H1 (cell line): Measurements from ENCODE around the gene CNTN5. TPM values are rescaled to one million over a fixed set of nuclear protein-coding genes. Genes with fewer than 3 reads are reported as not detected.

Source experiments
- CHD2 ChIP-seq: IDR thresholded peaks from 2 replicates; pipeline ENCODE4 v1.6.1; 2012; ENCODE audit warnings: low read length, improper control_type of control experiment
- HDAC6 ChIP-seq: IDR thresholded peaks from one replicate; pipeline ENCODE4 v1.7.1; 2012; ENCODE audit warnings: low read depth, mild to moderate bottlenecking, inconsistent platforms, low read length, moderate library complexity
- RNF2 ChIP-seq: fragments of 200-900, 300-1000 bp; sonication (generic); IDR thresholded peaks from 2 replicates; pipeline ENCODE4 v1.7.1; 2016; ENCODE audit warnings: borderline replicate concordance, low read depth, mild to moderate bottlenecking, antibody characterized with exemption, low read length; ENCODE audit not compliant: poor library complexity, severe bottlenecking; ENCODE audit errors: missing control alignments
- YY1 ChIP-seq: IDR thresholded peaks from 2 replicates; pipeline ENCODE4 v1.6.1; 2011; ENCODE audit warnings: low read depth, mild to moderate bottlenecking, low read length
- polyA plus RNA-seq, 7 experiments: library from polyadenylated mRNA; depleted of rRNA in 3 of 7; stranded (reverse) in 5 of 7; unstranded in 2 of 7; fragments of >200 nt in 5 of 7; fragments of 200-250 nt in 2 of 7; gene quantifications; 1 replicate in 5 of 7; 2 replicates in 1 of 7; 4 replicates in 1 of 7; pipeline versions ENCODE4 v1.2.1 to v1.2.3, GENCODE V29; 2011 to 2013; ENCODE audit warnings: missing spikeins in 2 of 7, mixed read lengths in 2 of 7
- total RNA-seq: library from RNA; stranded (reverse); fragmentation: NEBNext Ultra II Directional; extraction: Animal tissue kit (Norgen Biotek cat#: 25700); gene quantifications from 2 replicates; pipeline ENCODE4 v1.2.1, GENCODE V29; 2021
- TF ChIP-seq, protein P1 (sequence below): fragments of 300-600 bp; sonication (generic); IDR thresholded peaks from 2 replicates; pipeline ENCODE4 v1.7.1; 2012; ENCODE audit warnings: low read length, moderate library complexity, mild to moderate bottlenecking, inconsistent platforms; ENCODE audit not compliant: insufficient replicate concordance
- TF ChIP-seq, protein P2 (sequence below): IDR thresholded peaks from 2 replicates; pipeline ENCODE4 v1.6.1; 2012; ENCODE audit warnings: inconsistent platforms

The CNTN5 gene
- total and polyA plus RNA-seq, 2 of the 8 experiments (the other 6 are each of a cell fraction or from before 2014, with no cell fraction given) = not detected

DNA sequence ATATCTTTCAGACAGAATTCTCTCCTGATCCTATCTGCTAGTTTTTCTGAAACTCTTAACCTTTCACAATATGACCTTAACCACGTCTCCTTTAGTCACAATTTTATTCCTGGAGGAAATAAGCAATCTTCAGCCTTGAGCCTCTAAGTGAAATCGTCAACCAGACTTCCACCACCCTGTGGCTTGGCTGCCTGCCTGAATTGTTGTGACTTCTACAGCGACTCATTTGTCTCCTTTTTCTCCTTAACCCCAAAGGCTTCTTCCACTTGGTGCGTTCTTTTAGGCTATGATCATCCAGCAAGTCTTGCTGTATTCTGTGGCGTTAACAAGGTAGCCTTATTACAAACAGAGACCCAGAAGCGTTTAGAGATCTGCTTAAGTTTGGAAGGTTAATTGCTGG is 1131.2 kb downstream of the CNTN5 start (continued):
- TF ChIP-seq, protein P1, sequence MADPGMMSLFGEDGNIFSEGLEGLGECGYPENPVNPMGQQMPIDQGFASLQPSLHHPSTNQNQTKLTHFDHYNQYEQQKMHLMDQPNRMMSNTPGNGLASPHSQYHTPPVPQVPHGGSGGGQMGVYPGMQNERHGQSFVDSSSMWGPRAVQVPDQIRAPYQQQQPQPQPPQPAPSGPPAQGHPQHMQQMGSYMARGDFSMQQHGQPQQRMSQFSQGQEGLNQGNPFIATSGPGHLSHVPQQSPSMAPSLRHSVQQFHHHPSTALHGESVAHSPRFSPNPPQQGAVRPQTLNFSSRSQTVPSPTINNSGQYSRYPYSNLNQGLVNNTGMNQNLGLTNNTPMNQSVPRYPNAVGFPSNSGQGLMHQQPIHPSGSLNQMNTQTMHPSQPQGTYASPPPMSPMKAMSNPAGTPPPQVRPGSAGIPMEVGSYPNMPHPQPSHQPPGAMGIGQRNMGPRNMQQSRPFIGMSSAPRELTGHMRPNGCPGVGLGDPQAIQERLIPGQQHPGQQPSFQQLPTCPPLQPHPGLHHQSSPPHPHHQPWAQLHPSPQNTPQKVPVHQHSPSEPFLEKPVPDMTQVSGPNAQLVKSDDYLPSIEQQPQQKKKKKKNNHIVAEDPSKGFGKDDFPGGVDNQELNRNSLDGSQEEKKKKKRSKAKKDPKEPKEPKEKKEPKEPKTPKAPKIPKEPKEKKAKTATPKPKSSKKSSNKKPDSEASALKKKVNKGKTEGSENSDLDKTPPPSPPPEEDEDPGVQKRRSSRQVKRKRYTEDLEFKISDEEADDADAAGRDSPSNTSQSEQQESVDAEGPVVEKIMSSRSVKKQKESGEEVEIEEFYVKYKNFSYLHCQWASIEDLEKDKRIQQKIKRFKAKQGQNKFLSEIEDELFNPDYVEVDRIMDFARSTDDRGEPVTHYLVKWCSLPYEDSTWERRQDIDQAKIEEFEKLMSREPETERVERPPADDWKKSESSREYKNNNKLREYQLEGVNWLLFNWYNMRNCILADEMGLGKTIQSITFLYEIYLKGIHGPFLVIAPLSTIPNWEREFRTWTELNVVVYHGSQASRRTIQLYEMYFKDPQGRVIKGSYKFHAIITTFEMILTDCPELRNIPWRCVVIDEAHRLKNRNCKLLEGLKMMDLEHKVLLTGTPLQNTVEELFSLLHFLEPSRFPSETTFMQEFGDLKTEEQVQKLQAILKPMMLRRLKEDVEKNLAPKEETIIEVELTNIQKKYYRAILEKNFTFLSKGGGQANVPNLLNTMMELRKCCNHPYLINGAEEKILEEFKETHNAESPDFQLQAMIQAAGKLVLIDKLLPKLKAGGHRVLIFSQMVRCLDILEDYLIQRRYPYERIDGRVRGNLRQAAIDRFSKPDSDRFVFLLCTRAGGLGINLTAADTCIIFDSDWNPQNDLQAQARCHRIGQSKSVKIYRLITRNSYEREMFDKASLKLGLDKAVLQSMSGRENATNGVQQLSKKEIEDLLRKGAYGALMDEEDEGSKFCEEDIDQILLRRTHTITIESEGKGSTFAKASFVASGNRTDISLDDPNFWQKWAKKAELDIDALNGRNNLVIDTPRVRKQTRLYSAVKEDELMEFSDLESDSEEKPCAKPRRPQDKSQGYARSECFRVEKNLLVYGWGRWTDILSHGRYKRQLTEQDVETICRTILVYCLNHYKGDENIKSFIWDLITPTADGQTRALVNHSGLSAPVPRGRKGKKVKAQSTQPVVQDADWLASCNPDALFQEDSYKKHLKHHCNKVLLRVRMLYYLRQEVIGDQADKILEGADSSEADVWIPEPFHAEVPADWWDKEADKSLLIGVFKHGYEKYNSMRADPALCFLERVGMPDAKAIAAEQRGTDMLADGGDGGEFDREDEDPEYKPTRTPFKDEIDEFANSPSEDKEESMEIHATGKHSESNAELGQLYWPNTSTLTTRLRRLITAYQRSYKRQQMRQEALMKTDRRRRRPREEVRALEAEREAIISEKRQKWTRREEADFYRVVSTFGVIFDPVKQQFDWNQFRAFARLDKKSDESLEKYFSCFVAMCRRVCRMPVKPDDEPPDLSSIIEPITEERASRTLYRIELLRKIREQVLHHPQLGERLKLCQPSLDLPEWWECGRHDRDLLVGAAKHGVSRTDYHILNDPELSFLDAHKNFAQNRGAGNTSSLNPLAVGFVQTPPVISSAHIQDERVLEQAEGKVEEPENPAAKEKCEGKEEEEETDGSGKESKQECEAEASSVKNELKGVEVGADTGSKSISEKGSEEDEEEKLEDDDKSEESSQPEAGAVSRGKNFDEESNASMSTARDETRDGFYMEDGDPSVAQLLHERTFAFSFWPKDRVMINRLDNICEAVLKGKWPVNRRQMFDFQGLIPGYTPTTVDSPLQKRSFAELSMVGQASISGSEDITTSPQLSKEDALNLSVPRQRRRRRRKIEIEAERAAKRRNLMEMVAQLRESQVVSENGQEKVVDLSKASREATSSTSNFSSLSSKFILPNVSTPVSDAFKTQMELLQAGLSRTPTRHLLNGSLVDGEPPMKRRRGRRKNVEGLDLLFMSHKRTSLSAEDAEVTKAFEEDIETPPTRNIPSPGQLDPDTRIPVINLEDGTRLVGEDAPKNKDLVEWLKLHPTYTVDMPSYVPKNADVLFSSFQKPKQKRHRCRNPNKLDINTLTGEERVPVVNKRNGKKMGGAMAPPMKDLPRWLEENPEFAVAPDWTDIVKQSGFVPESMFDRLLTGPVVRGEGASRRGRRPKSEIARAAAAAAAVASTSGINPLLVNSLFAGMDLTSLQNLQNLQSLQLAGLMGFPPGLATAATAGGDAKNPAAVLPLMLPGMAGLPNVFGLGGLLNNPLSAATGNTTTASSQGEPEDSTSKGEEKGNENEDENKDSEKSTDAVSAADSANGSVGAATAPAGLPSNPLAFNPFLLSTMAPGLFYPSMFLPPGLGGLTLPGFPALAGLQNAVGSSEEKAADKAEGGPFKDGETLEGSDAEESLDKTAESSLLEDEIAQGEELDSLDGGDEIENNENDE = no peak
- TF ChIP-seq, protein P2, sequence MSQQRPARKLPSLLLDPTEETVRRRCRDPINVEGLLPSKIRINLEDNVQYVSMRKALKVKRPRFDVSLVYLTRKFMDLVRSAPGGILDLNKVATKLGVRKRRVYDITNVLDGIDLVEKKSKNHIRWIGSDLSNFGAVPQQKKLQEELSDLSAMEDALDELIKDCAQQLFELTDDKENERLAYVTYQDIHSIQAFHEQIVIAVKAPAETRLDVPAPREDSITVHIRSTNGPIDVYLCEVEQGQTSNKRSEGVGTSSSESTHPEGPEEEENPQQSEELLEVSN = no peak
- TF ChIP-seq HDAC6 (no peak), YY1 (no peak), RNF2 (no peak), CHD2 (no peak)
